HG02884 (cell line): ENCODE results near the gene INSL6.
"Not testable (repeated sequence)": the region's sequence is repeated elsewhere in the genome, so short reads cannot be mapped to it uniquely, and the experiment has no call there.

Experiments used
- ATAC-seq: cut with Tn5 transposase; IDR thresholded peaks from one replicate; pipeline ENCODE4 v1.9.1; 2021; ENCODE audit warnings: mild to moderate bottlenecking, moderate library complexity; ENCODE audit not compliant: unreplicated experiment

Gene INSL6

GRCh38 chr9:5185220-5185840 lies at the start of gene INSL6:
Gene INSL6 (minus strand): TSS chr9:5185639. CDS start chr9:5185602, 37 bp downstream.
- no peak for ATAC-seq

- no peak for ATAC-seq
Observed at GRCh38 chr9:5231212-5231611, 45.8 kb upstream of the INSL6 start, which contains the start of gene INSL4. Gene INSL4 (plus strand): TSS chr9:5231419. CDS start chr9:5231524, 105 bp downstream.

- ATAC-seq, result no peak
Observed at GRCh38 chr9:5230554-5230953, 45.1 kb upstream of the INSL6 start.

GRCh38 chr9:5205071-5205470 lies 19.6 kb upstream of the INSL6 start:
- no peak for ATAC-seq

- no peak for ATAC-seq
Observed at GRCh38 chr9:5195463-5195862, 10.0 kb upstream of the INSL6 start.

- ATAC-seq, result no peak
Observed at GRCh38 chr9:5193345-5193744, 7.9 kb upstream of the INSL6 start.

GRCh38 chr9:5191985-5192384 lies 6.5 kb upstream of the INSL6 start:
- no peak for ATAC-seq

GRCh38 chr9:5188060-5188984 lies 2.9 kb upstream of the INSL6 start:
- no peak for ATAC-seq

- ATAC-seq, result no peak
Observed at GRCh38 chr9:5186416-5187169, 1.2 kb upstream of the INSL6 start.

- ATAC-seq, result no peak
Observed at GRCh38 chr9:5184776-5185175, 663 bp downstream of the INSL6 start.

- ATAC-seq, result not testable (repeated sequence)
Observed at GRCh38 chr9:5180631-5181030, 4.8 kb downstream of the INSL6 start.

- no peak for ATAC-seq
Observed at GRCh38 chr9:5178126-5178805, 7.2 kb downstream of the INSL6 start.

- ATAC-seq, result no peak
Observed at GRCh38 chr9:5146241-5146640, 39.2 kb downstream of the INSL6 start.

- ATAC-seq, result no peak
Observed at GRCh38 chr9:5144217-5144616, 41.2 kb downstream of the INSL6 start.

- ATAC-seq, result no peak
Observed at GRCh38 chr9:5140151-5140550, 45.3 kb downstream of the INSL6 start.

- no peak for ATAC-seq
Observed at GRCh38 chr9:5122516-5122915, 62.9 kb downstream of the INSL6 start.

GRCh38 chr9:5122116-5122515 lies 63.3 kb downstream of the INSL6 start:
- ATAC-seq, result no peak

GRCh38 chr9:5113994-5114748 lies 71.3 kb downstream of the INSL6 start:
- ATAC-seq, result no peak
